H9 (cell line): ENCODE results near the gene C19orf81. TPM values are rescaled to one million over a fixed set of nuclear protein-coding genes. Genes with fewer than 3 reads are reported as not detected.

Experiments used
- DNase-seq: peaks from one replicate; pipeline ENCODE4 v3.0.0-alpha.2; 2017
- H2AFZ ChIP-seq: one replicate; pipeline ENCODE4 v1.6.1; 2013; ENCODE audit warnings: mild to moderate bottlenecking, low read length, control low read depth, moderate library complexity
- H2AK5ac ChIP-seq: 2 replicates; pipeline ENCODE4 v1.6.1; 2013; ENCODE audit warnings: low read length, control low read depth, mixed read lengths; ENCODE audit not compliant: insufficient read length
- H2BK120ac ChIP-seq: one replicate; pipeline ENCODE4 v1.6.1; 2013; ENCODE audit warnings: low read depth, mild to moderate bottlenecking, low read length, control low read depth, inconsistent platforms; ENCODE audit not compliant: poor library complexity, severe bottlenecking
- H2BK12ac ChIP-seq: 2 replicates; pipeline ENCODE4 v1.6.1; 2013; ENCODE audit warnings: low read length, control low read depth, mixed read lengths, low read depth; ENCODE audit not compliant: insufficient read length
- H2BK15ac ChIP-seq: 2 replicates; pipeline ENCODE4 v1.6.1; 2013; ENCODE audit warnings: low read depth, low read length, control low read depth
- H2BK20ac ChIP-seq: one replicate; pipeline ENCODE4 v1.6.1; 2013; ENCODE audit warnings: low read depth, mild to moderate bottlenecking, low read length, control low read depth, inconsistent platforms; ENCODE audit not compliant: poor library complexity, severe bottlenecking
- H2BK5ac ChIP-seq: 2 replicates; pipeline ENCODE4 v1.6.1; 2013; ENCODE audit warnings: low read length, control low read depth, mixed read lengths; ENCODE audit not compliant: insufficient read length
- H3K14ac ChIP-seq: 2 replicates; pipeline ENCODE4 v1.6.1; 2013; ENCODE audit warnings: low read length, control low read depth; ENCODE audit not compliant: insufficient read depth
- H3K18ac ChIP-seq: 2 replicates; pipeline ENCODE4 v1.6.1; 2013; ENCODE audit warnings: low read depth, mild to moderate bottlenecking, mixed read lengths, low read length, control low read depth; ENCODE audit not compliant: insufficient read length
- H3K23ac ChIP-seq: 2 replicates; pipeline ENCODE4 v1.6.1; 2013; ENCODE audit warnings: low read length, control low read depth, mixed read lengths, low read depth; ENCODE audit not compliant: insufficient read length
- H3K23me2 ChIP-seq: 2 replicates; pipeline ENCODE4 v1.6.1; 2013; ENCODE audit warnings: low read depth, mild to moderate bottlenecking, mixed read lengths, low read length, control low read depth; ENCODE audit not compliant: insufficient read length, poor library complexity, severe bottlenecking
- H3K27ac ChIP-seq: 2 replicates; pipeline ENCODE4 v1.5.1; 2013; ENCODE audit warnings: low read length, control low read depth, mixed read lengths, low read depth; ENCODE audit not compliant: insufficient read length
- H3K27me3 ChIP-seq: 2 replicates; pipeline ENCODE4 v1.6.1; 2013; ENCODE audit warnings: low read length, control low read depth, inconsistent platforms; ENCODE audit not compliant: insufficient read depth
- H3K4ac ChIP-seq: 2 replicates; pipeline ENCODE4 v1.6.1; 2013; ENCODE audit warnings: low read depth, mild to moderate bottlenecking, control low read depth, inconsistent platforms, low read length, moderate library complexity
- H3K4me1 ChIP-seq: 2 replicates; pipeline ENCODE4 v1.6.1; 2013; ENCODE audit warnings: low read length, control low read depth, inconsistent platforms; ENCODE audit not compliant: insufficient read depth
- H3K4me2 ChIP-seq: 2 replicates; pipeline ENCODE4 v1.6.1; 2013; ENCODE audit warnings: low read length, control low read depth, mixed read lengths; ENCODE audit not compliant: insufficient read length, insufficient read depth
- H3K56ac ChIP-seq: 2 replicates; pipeline ENCODE4 v1.6.1; 2013; ENCODE audit warnings: low read depth, mild to moderate bottlenecking, mixed read lengths, low read length, control low read depth; ENCODE audit not compliant: insufficient read length
- H3K79me1 ChIP-seq: 2 replicates; pipeline ENCODE4 v1.6.1; 2013; ENCODE audit warnings: low read depth, mild to moderate bottlenecking, moderate library complexity, low read length, control low read depth, inconsistent platforms; ENCODE audit not compliant: insufficient read depth, poor library complexity, severe bottlenecking
- H3K79me2 ChIP-seq: 2 replicates; pipeline ENCODE4 v1.6.1; 2013; ENCODE audit warnings: low read length, control low read depth, inconsistent platforms; ENCODE audit not compliant: insufficient read depth
- H3K9ac ChIP-seq: 2 replicates; pipeline ENCODE4 v1.6.1; 2013; ENCODE audit warnings: low read length, control low read depth, mixed read lengths; ENCODE audit not compliant: insufficient read length; ENCODE audit errors: extremely low read depth
- H3K9me3 ChIP-seq: one replicate; pipeline ENCODE4 v1.6.1; 2013; ENCODE audit warnings: low read depth, low read length, inconsistent platforms; ENCODE audit not compliant: control insufficient read depth
- H3T11ph ChIP-seq: one replicate; pipeline ENCODE4 v1.6.1; 2013; ENCODE audit warnings: mild to moderate bottlenecking, low read length, control low read depth, inconsistent platforms
- H4K20me1 ChIP-seq: one replicate; pipeline ENCODE4 v1.6.1; 2013; ENCODE audit not compliant: control insufficient read depth, insufficient read length, insufficient read depth
- H4K5ac ChIP-seq: 2 replicates; pipeline ENCODE4 v1.6.1; 2013; ENCODE audit warnings: low read depth, mild to moderate bottlenecking, mixed read lengths, low read length, control low read depth; ENCODE audit not compliant: insufficient read length
- H4K8ac ChIP-seq: replicated peaks from 2 replicates; pipeline ENCODE4 v1.6.1; 2013; ENCODE audit warnings: low read length, control low read depth, mixed read lengths, low read depth; ENCODE audit not compliant: insufficient read length
- H4K91ac ChIP-seq: 2 replicates; pipeline ENCODE4 v1.6.1; 2013; ENCODE audit warnings: low read depth, mild to moderate bottlenecking, moderate library complexity, mixed read lengths, low read length, control low read depth; ENCODE audit not compliant: insufficient read length
- H3K27ac Mint-ChIP-seq, 3 experiments: 2 replicates in 2 of 3; 3 replicates in 1 of 3; pipeline ENCODE4 v1.8.0; 2020 to 2021; ENCODE audit warnings: mixed read lengths in 3 of 3, mild to moderate bottlenecking in 1 of 3, moderate library complexity in 1 of 3
- H3K27me3 Mint-ChIP-seq: 2 replicates; pipeline ENCODE4 v1.8.0; 2021; ENCODE audit warnings: low read depth, mild to moderate bottlenecking, moderate library complexity, mixed read lengths
- H3K36me3 Mint-ChIP-seq, 3 experiments: 2 replicates in 2 of 3; 3 replicates in 1 of 3; pipeline ENCODE4 v1.8.0; 2020 to 2021; ENCODE audit warnings: low read depth in 3 of 3, mixed read lengths in 3 of 3; ENCODE audit not compliant: insufficient read depth in 1 of 3
- H3K4me1 Mint-ChIP-seq, 2 experiments: 2 replicates each; pipeline ENCODE4 v1.8.0; 2020; ENCODE audit warnings: mixed read lengths in 2 of 2
- H3K4me3 Mint-ChIP-seq, 2 experiments: 2 replicates in 1 of 2; 3 replicates in 1 of 2; pipeline ENCODE4 v1.8.0; 2020 to 2021; ENCODE audit warnings: mild to moderate bottlenecking in 2 of 2, mixed read lengths in 2 of 2, moderate library complexity in 1 of 2
- H3K9me3 Mint-ChIP-seq, 2 experiments: 2 replicates in 1 of 2; 3 replicates in 1 of 2; pipeline ENCODE4 v1.8.0; 2020; ENCODE audit warnings: mild to moderate bottlenecking in 2 of 2, mixed read lengths in 2 of 2, moderate library complexity in 1 of 2
- WGBS: extraction: QIAGEN DNeasy Blood & Tissue Kit; methylation state at CpG from one replicate; pipeline ENCODE4 v1.1.7; 2013; ENCODE audit warnings: missing lambda C conversion rate, low lambda C conversion rate, mixed read lengths; ENCODE audit not compliant: insufficient read length; ENCODE audit errors: extremely low coverage; 5-methylcytosine and 5-hydroxymethylcytosine counted together
- total RNA-seq: library from RNA; stranded (reverse); gene quantifications from 2 replicates; pipeline ENCODE4 v1.2.1, GENCODE V29; 2021
- TF ChIP-seq, protein P1 (sequence below): fragments of 200-600 bp; sonication (generic); conservative IDR thresholded peaks from 3 replicates; pipeline ENCODE4 v1.8.0; 2021; ENCODE audit warnings: antibody characterized with exemption, mild to moderate bottlenecking

The C19orf81 gene
- total RNA-seq, 1 experiment from 2014 or later = 11.0 TPM

DNA sequence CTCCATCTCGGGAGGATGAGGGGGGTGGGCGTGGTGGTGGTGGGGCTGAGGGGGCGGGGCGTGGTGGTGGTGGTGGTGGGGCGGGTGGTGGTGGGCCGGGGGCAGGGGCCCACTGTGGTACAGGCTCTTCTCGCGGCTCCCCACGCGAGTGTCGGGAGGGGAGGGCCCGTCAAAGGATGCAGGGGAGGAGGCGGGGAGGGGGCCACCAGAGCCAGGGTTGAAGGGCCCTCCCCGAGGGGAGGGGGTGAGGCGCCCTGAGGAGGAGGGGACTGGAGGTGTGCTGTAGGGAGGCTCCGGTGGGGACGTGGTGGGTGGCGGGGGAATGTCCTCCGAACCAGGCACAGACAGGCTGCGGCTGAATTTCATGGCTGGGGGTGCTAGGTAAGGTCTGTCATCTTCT lies 19.6 kb downstream of the C19orf81 start:
- no peak overlapping the region for H3K4me2 ChIP-seq
- H3K9ac ChIP-seq = no peak overlapping the region
- H4K5ac ChIP-seq = no peak overlapping the region
- no peak overlapping the region for H2BK20ac ChIP-seq
- no peak overlapping the region for H3K4ac ChIP-seq
- no peaks in the 10 kb centered on the region for H3K9me3 ChIP-seq
- H2BK120ac ChIP-seq = no peak overlapping the region
- peaks cover 14% of the 10 kb centered on the region; the same call in 1 of the 2 replicates for H3K27me3 ChIP-seq
- H2AK5ac ChIP-seq = no peak overlapping the region
- no peak overlapping the region for H3K18ac ChIP-seq
- no peaks in the 10 kb centered on the region for H3K79me2 ChIP-seq
- no peaks in the 10 kb centered on the region for H4K20me1 ChIP-seq
- H3K23ac ChIP-seq = no peak overlapping the region
- H3K4me1 Mint-ChIP-seq = peaks cover 11 to 22% of the 10 kb centered on the region in 2 experiments
- TF ChIP-seq, protein P1, sequence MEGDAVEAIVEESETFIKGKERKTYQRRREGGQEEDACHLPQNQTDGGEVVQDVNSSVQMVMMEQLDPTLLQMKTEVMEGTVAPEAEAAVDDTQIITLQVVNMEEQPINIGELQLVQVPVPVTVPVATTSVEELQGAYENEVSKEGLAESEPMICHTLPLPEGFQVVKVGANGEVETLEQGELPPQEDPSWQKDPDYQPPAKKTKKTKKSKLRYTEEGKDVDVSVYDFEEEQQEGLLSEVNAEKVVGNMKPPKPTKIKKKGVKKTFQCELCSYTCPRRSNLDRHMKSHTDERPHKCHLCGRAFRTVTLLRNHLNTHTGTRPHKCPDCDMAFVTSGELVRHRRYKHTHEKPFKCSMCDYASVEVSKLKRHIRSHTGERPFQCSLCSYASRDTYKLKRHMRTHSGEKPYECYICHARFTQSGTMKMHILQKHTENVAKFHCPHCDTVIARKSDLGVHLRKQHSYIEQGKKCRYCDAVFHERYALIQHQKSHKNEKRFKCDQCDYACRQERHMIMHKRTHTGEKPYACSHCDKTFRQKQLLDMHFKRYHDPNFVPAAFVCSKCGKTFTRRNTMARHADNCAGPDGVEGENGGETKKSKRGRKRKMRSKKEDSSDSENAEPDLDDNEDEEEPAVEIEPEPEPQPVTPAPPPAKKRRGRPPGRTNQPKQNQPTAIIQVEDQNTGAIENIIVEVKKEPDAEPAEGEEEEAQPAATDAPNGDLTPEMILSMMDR = no peak
- H4K8ac ChIP-seq = no peak overlapping the region
- H3K9me3 Mint-ChIP-seq = peaks cover 0 to 10% of the 10 kb centered on the region in 2 experiments; a peak in 3 of 5 replicates
- peak overlapping the region in 1 of 2 experiments; percentile 66; a peak in 3 of 5 replicates for H3K4me3 Mint-ChIP-seq
- H3K23me2 ChIP-seq = no peaks in the 10 kb centered on the region
- H2BK12ac ChIP-seq = no peak overlapping the region
- no peak overlapping the region for H2AFZ ChIP-seq
- H3K36me3 Mint-ChIP-seq = peaks cover 0 to 6% (median 2%) of the 10 kb centered on the region in 3 experiments; a peak in 3 of 7 replicates
- H3K27me3 Mint-ChIP-seq = peaks cover 90% of the 10 kb centered on the region
- H3K27ac Mint-ChIP-seq = no peak overlapping the region
- H4K91ac ChIP-seq = no peak overlapping the region
- DNase-seq = no peak
- H3K14ac ChIP-seq = no peak overlapping the region
- H3K56ac ChIP-seq = no peak overlapping the region
- no peak overlapping the region for H2BK5ac ChIP-seq
- H3K4me1 ChIP-seq = peaks cover 4% of the 10 kb centered on the region; the same call in 1 of the 2 replicates
- H3K27ac ChIP-seq = no peak overlapping the region
- no peak overlapping the region for H3T11ph ChIP-seq
- no peak overlapping the region for H2BK15ac ChIP-seq
- H3K79me1 ChIP-seq = no peaks in the 10 kb centered on the region
- WGBS = no CpG with 5 or more reads among the region's 20 CpGs
